Measurements from ENCODE around the gene TRPV4.
"Not testable (repeated sequence)": the region's sequence is repeated elsewhere in the genome, so short reads cannot be mapped to it uniquely, and the experiment has no call there.

The TRPV4 gene

GRCh38 chr12:109833307-109834189 is at the start of gene TRPV4:
Gene TRPV4, minus strand, starts transcription at chr12:109833398. Its CDS starts 18,602 bp downstream, at chr12:109814796.
- no peak for DNase-seq (ENCODE audit: low read depth in 2 of 3, low spot score in 1 of 3)

- DNase-seq (ENCODE audit: low read depth in 2 of 3, low spot score in 1 of 3) = no peak
Measured at GRCh38 chr12:109881752-109882151, 48.6 kb upstream of the TRPV4 start.

- DNase-seq (ENCODE audit: low read depth in 2 of 3, low spot score in 1 of 3) = no peak
Measured at GRCh38 chr12:109880938-109881337, 47.7 kb upstream of the TRPV4 start.

GRCh38 chr12:109880043-109880931 is 47.1 kb upstream of the TRPV4 start, which contains the start of gene GLTP:
Gene GLTP, minus strand, starts transcription at chr12:109880541. Its CDS starts 167 bp downstream, at chr12:109880374.
- peak; percentile 73 to 88 (median 75) for DNase-seq (ENCODE audit: low read depth in 2 of 3, low spot score in 1 of 3)

- DNase-seq (ENCODE audit: low read depth in 2 of 3, low spot score in 1 of 3) = no peak
Measured at GRCh38 chr12:109879351-109880042, 46.3 kb upstream of the TRPV4 start.

GRCh38 chr12:109878749-109879148 is 45.6 kb upstream of the TRPV4 start:
- no peak for DNase-seq (ENCODE audit: low read depth in 2 of 3, low spot score in 1 of 3)

GRCh38 chr12:109878247-109878625 is 45.0 kb upstream of the TRPV4 start:
- no peak for DNase-seq (ENCODE audit: low read depth in 2 of 3, low spot score in 1 of 3)

- no peak for DNase-seq (ENCODE audit: low read depth in 2 of 3, low spot score in 1 of 3)
Measured at GRCh38 chr12:109877504-109878246, 44.5 kb upstream of the TRPV4 start.

- no peak for DNase-seq (ENCODE audit: low read depth in 2 of 3, low spot score in 1 of 3)
Measured at GRCh38 chr12:109876406-109876805, 43.2 kb upstream of the TRPV4 start.

GRCh38 chr12:109875572-109876131 is 42.5 kb upstream of the TRPV4 start:
- no peak for DNase-seq (ENCODE audit: low read depth in 2 of 3, low spot score in 1 of 3)

GRCh38 chr12:109873653-109874052 is 40.5 kb upstream of the TRPV4 start:
- no peak for DNase-seq (ENCODE audit: low read depth in 2 of 3, low spot score in 1 of 3)

- DNase-seq (ENCODE audit: low read depth in 2 of 3, low spot score in 1 of 3) = no peak
Measured at GRCh38 chr12:109871668-109872314, 38.6 kb upstream of the TRPV4 start.

- DNase-seq (ENCODE audit: low read depth in 2 of 3, low spot score in 1 of 3) = no peak
Measured at GRCh38 chr12:109870648-109871047, 37.5 kb upstream of the TRPV4 start.

GRCh38 chr12:109868182-109869051 is 35.2 kb upstream of the TRPV4 start:
- no peak for DNase-seq (ENCODE audit: low read depth in 2 of 3, low spot score in 1 of 3)

GRCh38 chr12:109864916-109865315 is 31.7 kb upstream of the TRPV4 start:
- DNase-seq (ENCODE audit: low read depth in 2 of 3, low spot score in 1 of 3) = no peak

- DNase-seq (ENCODE audit: low read depth in 2 of 3, low spot score in 1 of 3) = no peak
Measured at GRCh38 chr12:109863847-109864712, 30.9 kb upstream of the TRPV4 start.

- DNase-seq (ENCODE audit: low read depth in 2 of 3, low spot score in 1 of 3) = not testable (repeated sequence)
Measured at GRCh38 chr12:109862491-109862890, 29.3 kb upstream of the TRPV4 start.
